DOHH2 (cell line): ENCODE measurements around the gene OR5K2.

Experiments used
- H3F3A ChIP-seq: fragments of 200-600 bp; sonication (generic), shearing (Covaris generic); 2 replicates; pipeline ENCODE4 v1.6.0; 2016; ENCODE audit warnings: antibody characterized with exemption, mild to moderate bottlenecking; ENCODE audit not compliant: control insufficient read depth, insufficient read depth
- H3K27ac ChIP-seq: fragments of 200-600 bp; sonication (generic); 2 replicates; pipeline ENCODE4 v1.5.1; 2014; ENCODE audit warnings: low read depth, mild to moderate bottlenecking, low read length, moderate library complexity
- H3K27me3 ChIP-seq: fragments of 200-600 bp; sonication (generic); 2 replicates; pipeline ENCODE4 v1.6.1; 2014; ENCODE audit warnings: mild to moderate bottlenecking, low read length, mixed read lengths; ENCODE audit not compliant: control insufficient read depth
- H3K36me3 ChIP-seq: fragments of 200-600 bp; sonication (generic); 2 replicates; pipeline ENCODE4 v1.6.1; 2014; ENCODE audit warnings: mild to moderate bottlenecking, low read length, moderate library complexity, mixed read lengths; ENCODE audit not compliant: control insufficient read depth
- H3K4me1 ChIP-seq: fragments of 200-600 bp; sonication (generic); 2 replicates; pipeline ENCODE4 v1.6.1; 2014; ENCODE audit warnings: mild to moderate bottlenecking, low read length, mixed read lengths; ENCODE audit not compliant: control insufficient read depth
- H3K4me2 ChIP-seq: fragments of 200-600 bp; sonication (generic); 2 replicates; pipeline ENCODE4 v1.6.0; 2014; ENCODE audit warnings: mild to moderate bottlenecking, low read length, moderate library complexity
- H3K4me3 ChIP-seq: fragments of 200-600 bp; sonication (generic); 2 replicates; pipeline ENCODE4 v1.5.1; 2014; ENCODE audit warnings: mild to moderate bottlenecking, low read length, mixed read lengths
- H3K79me2 ChIP-seq: fragments of 200-600 bp; sonication (generic); 2 replicates; pipeline ENCODE4 v1.6.1; 2014; ENCODE audit warnings: mild to moderate bottlenecking, low read length, mixed read lengths; ENCODE audit not compliant: control insufficient read depth
- H3K9me2 ChIP-seq: fragments of 200-600 bp; sonication (generic); replicated peaks from 2 replicates; pipeline ENCODE4 v1.6.1; 2014; ENCODE audit warnings: mild to moderate bottlenecking, low read length, mixed read lengths; ENCODE audit not compliant: control insufficient read depth
- H3K9me3 ChIP-seq: fragments of 200-600 bp; sonication (generic); 2 replicates; pipeline ENCODE4 v1.6.1; 2014; ENCODE audit warnings: antibody characterized with exemption, low read length, mixed read lengths; ENCODE audit not compliant: control insufficient read depth, insufficient read depth
- H4K20me1 ChIP-seq: fragments of 200-600 bp; sonication (generic); 2 replicates; pipeline ENCODE4 v1.6.0; 2014; ENCODE audit warnings: low read depth, mild to moderate bottlenecking, antibody characterized with exemption, low read length, moderate library complexity; ENCODE audit not compliant: control insufficient read depth, insufficient read depth
- EZH2phosphoT487 ChIP-seq: fragments of 200-600 bp; sonication (generic); IDR thresholded peaks from 2 replicates; pipeline ENCODE4 v1.6.1; 2017; ENCODE audit warnings: borderline replicate concordance, mild to moderate bottlenecking, antibody characterized with exemption, low read length, moderate library complexity, mixed read lengths
- TF ChIP-seq, protein P1 (sequence below): fragments of 200-600 bp; sonication (generic); IDR thresholded peaks from one replicate; pipeline ENCODE4 v1.5.1; 2014; ENCODE audit warnings: antibody characterized with exemption, mild to moderate bottlenecking, low read depth, low read length; ENCODE audit not compliant: poor library complexity, severe bottlenecking

Gene OR5K2

DNA sequence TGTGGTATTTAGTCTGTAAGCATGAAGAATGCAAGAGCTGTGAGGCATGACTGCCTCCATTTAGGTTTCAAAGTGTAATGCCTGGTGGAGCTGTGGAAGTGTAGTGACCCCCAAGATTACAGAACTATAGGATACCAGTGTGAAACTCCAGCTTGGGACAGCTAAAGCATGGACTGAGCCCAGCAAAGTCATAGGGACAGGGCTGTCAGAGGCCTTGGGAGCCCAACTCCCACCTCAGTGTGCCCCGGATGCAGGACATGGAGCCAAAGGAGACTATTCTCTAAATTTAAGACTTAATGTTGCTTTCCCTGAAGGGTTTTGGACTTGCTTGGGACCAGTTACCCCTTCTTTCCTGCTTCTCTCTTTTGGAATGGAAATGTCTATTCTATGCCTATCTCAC lies 45.1 kb downstream of the OR5K2 start:
- no peaks in the 10 kb centered on the region for H4K20me1 ChIP-seq
- no peak overlapping the region for H3K4me2 ChIP-seq
- H3K9me2 ChIP-seq: no peaks in the 10 kb centered on the region
- H3K9me3 ChIP-seq: no peaks in the 10 kb centered on the region
- no peaks in the 10 kb centered on the region for H3K27me3 ChIP-seq
- no peaks in the 10 kb centered on the region for H3K79me2 ChIP-seq
- peaks cover 6% of the 10 kb centered on the region for H3F3A ChIP-seq
- no peak overlapping the region for H3K27ac ChIP-seq
- H3K36me3 ChIP-seq: no peaks in the 10 kb centered on the region
- no peak overlapping the region for H3K4me3 ChIP-seq
- TF ChIP-seq, protein P1, sequence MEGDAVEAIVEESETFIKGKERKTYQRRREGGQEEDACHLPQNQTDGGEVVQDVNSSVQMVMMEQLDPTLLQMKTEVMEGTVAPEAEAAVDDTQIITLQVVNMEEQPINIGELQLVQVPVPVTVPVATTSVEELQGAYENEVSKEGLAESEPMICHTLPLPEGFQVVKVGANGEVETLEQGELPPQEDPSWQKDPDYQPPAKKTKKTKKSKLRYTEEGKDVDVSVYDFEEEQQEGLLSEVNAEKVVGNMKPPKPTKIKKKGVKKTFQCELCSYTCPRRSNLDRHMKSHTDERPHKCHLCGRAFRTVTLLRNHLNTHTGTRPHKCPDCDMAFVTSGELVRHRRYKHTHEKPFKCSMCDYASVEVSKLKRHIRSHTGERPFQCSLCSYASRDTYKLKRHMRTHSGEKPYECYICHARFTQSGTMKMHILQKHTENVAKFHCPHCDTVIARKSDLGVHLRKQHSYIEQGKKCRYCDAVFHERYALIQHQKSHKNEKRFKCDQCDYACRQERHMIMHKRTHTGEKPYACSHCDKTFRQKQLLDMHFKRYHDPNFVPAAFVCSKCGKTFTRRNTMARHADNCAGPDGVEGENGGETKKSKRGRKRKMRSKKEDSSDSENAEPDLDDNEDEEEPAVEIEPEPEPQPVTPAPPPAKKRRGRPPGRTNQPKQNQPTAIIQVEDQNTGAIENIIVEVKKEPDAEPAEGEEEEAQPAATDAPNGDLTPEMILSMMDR: no peak
- no peak for TF ChIP-seq EZH2phosphoT487
- peaks cover 48% of the 10 kb centered on the region for H3K4me1 ChIP-seq

DNA sequence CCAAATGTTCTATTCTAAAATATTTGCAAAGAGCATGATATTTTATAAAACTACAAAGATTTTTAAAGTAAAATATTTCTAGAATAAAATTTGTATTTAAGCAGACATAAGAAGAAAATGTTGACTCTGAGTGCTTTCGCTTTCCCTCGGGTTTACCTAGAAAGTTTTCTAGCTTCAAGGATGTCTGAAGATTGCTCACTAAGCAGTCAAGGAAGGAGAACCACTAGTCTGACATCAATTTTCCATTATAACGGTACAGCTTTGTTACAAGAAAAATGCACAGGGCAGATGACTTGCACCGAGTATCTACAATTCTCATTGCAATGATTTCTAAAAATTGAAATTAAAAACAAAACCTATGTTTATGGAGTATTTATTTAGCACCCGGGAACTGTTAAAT lies 48.5 kb downstream of the OR5K2 start:
- no peaks in the 10 kb centered on the region for H3K27me3 ChIP-seq
- peaks cover 25% of the 10 kb centered on the region for H3K4me1 ChIP-seq
- H3K4me3 ChIP-seq: no peak overlapping the region
- H3K9me3 ChIP-seq: no peaks in the 10 kb centered on the region
- peaks cover under 1% of the 10 kb centered on the region; the same call in 1 of the 2 replicates for H3F3A ChIP-seq
- no peaks in the 10 kb centered on the region for H3K79me2 ChIP-seq
- TF ChIP-seq EZH2phosphoT487: no peak
- TF ChIP-seq, protein P1: no peak
- no peaks in the 10 kb centered on the region for H3K36me3 ChIP-seq
- no peak overlapping the region for H3K4me2 ChIP-seq
- H4K20me1 ChIP-seq: no peaks in the 10 kb centered on the region
- H3K27ac ChIP-seq: no peak overlapping the region
- no peaks in the 10 kb centered on the region for H3K9me2 ChIP-seq
